ENCODE results near the gene BTNL2. TPM values are rescaled to one million over a fixed set of nuclear protein-coding genes. Genes with fewer than 3 reads are reported as not detected.
A peak's percentile ranks its signal among the peaks of the same experiment; 100 is the strongest.
"Not testable (repeated sequence)": the region's sequence is repeated elsewhere in the genome, so short reads cannot be mapped to it uniquely, and the experiment has no call there.

BTNL2 gene
- total RNA-seq, 1 experiment from 2014 or later = not detected

DNA sequence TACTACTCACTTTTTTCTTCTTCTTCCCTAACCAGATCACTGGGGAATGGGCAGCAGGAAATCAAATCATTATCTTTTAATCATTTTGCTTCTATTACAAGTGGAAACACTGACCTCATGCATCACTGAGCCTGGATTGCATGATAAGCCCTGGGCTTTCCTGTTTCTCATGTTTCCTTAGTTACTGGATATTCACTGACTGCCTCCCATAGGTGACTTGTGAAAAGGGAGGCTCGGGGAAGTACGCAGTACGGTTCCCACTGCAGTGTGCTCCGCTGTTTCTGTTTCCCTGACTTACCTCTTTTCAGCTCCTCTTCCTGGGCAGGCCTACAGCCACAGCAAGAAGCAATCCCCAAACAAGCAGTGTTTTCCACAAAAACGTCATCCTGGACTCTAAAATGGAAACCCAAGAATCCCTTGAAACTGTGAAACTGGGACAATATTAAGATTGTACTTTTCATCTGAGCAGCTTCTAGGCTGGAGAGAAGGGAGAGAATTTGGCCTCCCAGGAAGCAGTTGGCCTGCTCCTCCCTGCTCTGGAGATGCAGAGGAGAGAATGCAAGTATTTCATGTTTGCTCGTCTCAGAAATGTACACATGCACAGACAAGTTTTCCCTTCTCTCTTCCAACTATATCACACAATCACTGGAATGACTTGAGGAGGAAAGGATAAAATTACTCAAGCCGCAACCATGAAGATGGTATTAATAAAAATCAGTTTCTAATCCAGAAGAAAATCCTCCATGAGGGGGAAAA lies 13.1 kb downstream of the BTNL2 start:
- Histone ChIP-seq H3K4me3 (no peak overlapping the region), H3K36me3 (no peaks in the 10 kb centered on the region), H3K27me3 (no peaks in the 10 kb centered on the region), H3K9me3 (no peaks in the 10 kb centered on the region)
- DNase-seq = no peak

- Histone ChIP-seq H3K36me3 (no peaks in the 10 kb centered on the region), H3K4me3 (no peak overlapping the region), H3K27me3 (no peaks in the 10 kb centered on the region), H3K9me3 (no peaks in the 10 kb centered on the region)
- DNase-seq = no peak
Observed at GRCh38 chr6:32391505-32391904, 15.5 kb downstream of the BTNL2 start.

DNA sequence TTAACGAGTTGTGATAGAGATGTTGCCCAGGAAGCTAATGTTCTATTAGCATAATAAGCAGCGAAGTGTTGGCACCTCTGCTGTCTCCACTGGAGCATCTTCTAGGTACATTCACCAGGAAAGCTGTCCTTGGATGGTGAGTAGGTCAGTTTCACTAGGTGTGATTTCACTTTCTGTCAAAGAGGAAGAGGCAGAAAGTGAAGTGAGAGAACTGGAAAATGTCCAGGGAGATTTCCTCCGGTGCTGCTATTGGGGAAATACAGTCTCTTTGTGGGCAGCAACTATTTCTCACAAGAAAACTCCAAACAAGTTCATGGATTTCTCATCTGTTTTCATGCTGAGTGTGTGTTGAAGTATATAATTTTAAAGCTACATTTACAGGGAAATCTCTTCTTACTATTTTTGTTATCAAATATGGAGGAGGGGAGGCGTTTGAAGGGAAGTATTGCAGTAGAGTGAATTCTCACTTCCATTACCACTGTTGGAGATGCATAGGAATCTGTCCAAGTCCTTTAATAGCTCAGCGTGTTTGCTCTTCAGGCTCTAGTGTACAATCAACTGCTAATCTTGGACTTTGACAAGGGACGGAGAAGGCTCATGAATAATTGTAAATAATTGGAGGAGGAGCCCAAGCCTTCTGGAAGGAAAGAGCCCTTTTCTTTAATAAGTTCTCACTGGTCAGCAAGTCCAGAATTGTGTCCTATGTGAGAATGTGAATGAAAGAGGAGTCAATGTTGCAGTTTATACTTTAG lies 19.2 kb downstream of the BTNL2 start:
- DNase-seq = no peak
- Histone ChIP-seq H3K27me3 (no peaks in the 10 kb centered on the region; the same call in 1 of the 2 replicates), H3K36me3 (no peaks in the 10 kb centered on the region), H3K9me3 (no peaks in the 10 kb centered on the region), H3K4me3 (no peak overlapping the region)

- Histone ChIP-seq H3K9me3 (no peaks in the 10 kb centered on the region), H3K27me3 (no peaks in the 10 kb centered on the region; the same call in 1 of the 2 replicates), H3K4me3 (no peak overlapping the region), H3K36me3 (no peaks in the 10 kb centered on the region)
- no peak for DNase-seq
Observed at GRCh38 chr6:32386040-32386439, 20.9 kb downstream of the BTNL2 start.

DNA sequence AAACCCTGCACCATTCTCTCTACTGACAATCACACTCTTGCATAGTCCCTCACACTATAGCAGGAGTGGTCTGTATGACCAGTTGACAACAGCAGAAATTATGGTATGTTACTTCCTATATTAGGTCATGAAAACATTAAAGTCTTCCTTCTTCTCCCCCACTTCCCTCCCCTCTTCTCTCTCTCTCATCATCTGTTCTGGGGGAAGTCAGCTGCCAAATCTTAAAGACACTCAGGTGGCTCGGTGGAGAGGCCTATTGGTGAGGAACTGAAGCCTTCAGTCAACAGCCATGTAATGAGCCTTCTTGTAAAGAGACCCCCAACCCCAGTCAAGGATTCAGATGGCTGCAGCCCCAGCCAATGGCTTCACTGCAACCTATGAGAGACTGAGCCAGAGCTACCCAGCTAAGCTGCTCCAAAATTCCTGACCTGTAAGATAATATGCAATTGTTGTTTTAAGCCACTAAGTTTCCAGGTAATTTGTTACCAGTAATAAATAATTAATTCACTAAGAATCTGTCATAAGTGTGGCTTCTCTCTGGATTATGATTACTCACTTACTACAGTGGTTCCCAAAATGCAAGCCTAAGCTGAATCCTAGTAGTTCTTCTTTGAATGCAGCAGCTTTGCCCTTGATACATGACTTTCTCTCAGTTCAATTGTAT lies 24.1 kb downstream of the BTNL2 start:
- Histone ChIP-seq H3K9me3 (no peaks in the 10 kb centered on the region), H3K36me3 (no peaks in the 10 kb centered on the region), H3K27me3 (no peaks in the 10 kb centered on the region; the same call in 1 of the 2 replicates), H3K4me3 (no peak overlapping the region)
- DNase-seq = no peak

DNA sequence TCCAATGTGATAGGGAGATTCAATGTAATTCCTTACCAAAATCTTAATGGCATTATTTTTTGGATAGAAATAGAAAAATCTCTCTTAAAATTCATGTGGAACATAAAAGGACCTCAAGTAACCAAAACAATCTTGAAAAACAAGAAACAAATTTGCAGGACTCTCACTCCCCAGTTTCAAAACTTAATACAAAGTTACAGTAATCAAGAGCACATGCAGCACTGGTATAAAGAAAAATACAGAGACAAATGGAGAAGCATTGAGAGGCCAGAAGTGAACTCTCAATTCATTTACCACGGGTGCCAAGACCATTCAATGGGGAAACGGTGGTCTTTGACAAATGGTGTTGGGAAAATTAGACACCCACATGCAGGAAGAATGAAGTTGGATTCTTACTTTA lies 27.4 kb downstream of the BTNL2 start:
- no peaks in the 10 kb centered on the region for H3K36me3 ChIP-seq
- no peaks in the 10 kb centered on the region for H3K9me3 ChIP-seq
- H3K27me3 ChIP-seq = no peaks in the 10 kb centered on the region
- DNase-seq = no peak
- no peak overlapping the region for H3K4me3 ChIP-seq

- DNase-seq = no peak
- H3K36me3 ChIP-seq = no peaks in the 10 kb centered on the region
Observed at GRCh38 chr6:32375739-32376529, 31.0 kb downstream of the BTNL2 start.

DNA sequence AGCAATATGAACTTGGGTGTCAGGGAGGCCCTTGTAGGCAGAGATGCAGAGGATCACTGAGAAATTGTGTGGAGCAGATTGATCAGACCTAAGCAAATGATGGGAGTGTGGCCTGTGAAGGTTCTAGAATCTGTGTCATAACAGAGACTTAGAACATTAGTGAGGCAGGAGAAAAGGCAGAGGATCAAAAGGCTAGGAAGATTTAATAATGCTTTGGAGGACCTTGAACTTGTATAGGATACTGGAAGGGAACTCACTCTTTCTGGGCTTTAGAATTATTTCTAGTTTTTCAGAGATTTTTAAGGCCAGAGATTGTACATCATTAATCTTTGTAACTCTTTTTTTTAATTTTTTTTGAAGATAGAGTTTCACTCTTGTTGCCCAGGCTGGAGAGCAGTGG lies 35.2 kb downstream of the BTNL2 start, which contains the start of gene TSBP1:
Gene TSBP1 (minus strand): TSS at position 101 of the 400 bp plus-strand sequence. CDS start 197 bp downstream, outside the sequence.
- Histone ChIP-seq H3K27me3 (no peaks in the 10 kb centered on the region), H3K9me3 (no peaks in the 10 kb centered on the region)

More at GRCh38 chr6:32375739-32376529, 31.0 kb downstream of the BTNL2 start:
- H3K9me3 ChIP-seq = no peaks in the 10 kb centered on the region
- H3K4me3 ChIP-seq = no peak overlapping the region
- no peaks in the 10 kb centered on the region for H3K27me3 ChIP-seq

DNA sequence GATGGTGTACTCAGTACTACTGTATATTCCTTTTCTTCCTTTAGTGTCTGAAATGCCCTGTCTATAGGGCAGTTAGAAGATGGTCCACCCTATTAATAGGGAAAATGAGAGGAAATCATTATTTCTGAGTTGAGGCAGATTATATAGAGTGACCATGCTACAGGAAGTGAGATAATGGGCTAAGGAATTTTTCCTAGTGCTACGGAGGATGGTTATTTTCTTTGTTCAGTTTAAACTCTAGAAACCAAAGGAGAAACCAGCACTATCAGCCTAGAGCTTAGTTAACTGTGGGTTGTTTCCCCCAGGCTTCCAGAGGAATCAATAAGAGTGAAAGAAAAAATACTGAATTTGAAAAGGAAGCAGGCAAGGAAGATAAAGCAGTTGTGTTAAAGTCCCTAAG lies 35.8 kb downstream of the BTNL2 start:
- no peak for DNase-seq
- Histone ChIP-seq H3K4me3 (no peak overlapping the region), H3K36me3 (no peaks in the 10 kb centered on the region), H3K27me3 (no peaks in the 10 kb centered on the region), H3K9me3 (no peaks in the 10 kb centered on the region)

More for the DNA sequence above, 35.2 kb downstream of the BTNL2 start, which contains the start of gene TSBP1:
- no peak within 1 kb of the TSS for H3K4me3 ChIP-seq
- no peak for DNase-seq
- no peaks in the 10 kb centered on the region for H3K36me3 ChIP-seq

DNA sequence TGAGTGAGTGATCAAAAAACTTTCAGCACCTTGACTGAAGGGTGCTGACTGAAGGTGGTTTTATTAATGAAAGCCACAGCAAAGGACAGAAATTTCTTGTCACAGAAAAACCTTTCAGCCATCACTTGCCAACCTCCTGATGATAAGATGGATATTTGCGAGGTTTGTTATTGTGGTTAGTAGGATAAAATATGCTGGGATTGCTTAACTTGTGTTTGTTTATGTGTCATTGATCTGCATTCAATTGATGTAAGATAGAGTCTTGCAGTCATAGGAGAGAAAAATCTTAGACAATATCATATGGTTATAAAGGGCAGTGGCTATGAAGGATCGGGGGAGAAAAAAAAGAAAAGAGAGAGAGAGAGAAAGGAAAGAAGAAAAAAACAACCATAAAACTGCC lies 36.5 kb downstream of the BTNL2 start:
- Histone ChIP-seq H3K36me3 (no peaks in the 10 kb centered on the region), H3K9me3 (no peaks in the 10 kb centered on the region), H3K27me3 (no peaks in the 10 kb centered on the region), H3K4me3 (no peak overlapping the region)
- DNase-seq = no peak

DNA sequence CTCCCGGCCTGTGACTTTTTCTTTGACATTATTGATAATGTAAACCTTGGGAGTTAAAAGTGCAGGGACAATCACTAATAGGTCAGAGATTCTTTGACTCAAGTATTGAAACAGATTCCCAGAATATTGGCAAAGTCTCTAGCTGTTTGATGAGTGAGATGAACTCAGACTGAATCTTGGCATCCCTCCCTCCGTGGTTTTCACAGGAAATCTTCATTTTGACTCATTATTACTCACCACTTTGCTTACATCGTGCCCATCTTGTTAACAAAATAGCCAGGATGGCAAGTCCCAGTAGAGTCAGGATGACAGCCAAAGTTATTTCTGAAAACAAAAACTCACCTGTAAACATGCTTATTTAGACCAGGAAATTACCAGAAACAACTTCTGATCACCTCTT lies 37.3 kb downstream of the BTNL2 start:
- H3K4me3 ChIP-seq = no peak overlapping the region
- no peaks in the 10 kb centered on the region for H3K36me3 ChIP-seq
- H3K9me3 ChIP-seq = no peaks in the 10 kb centered on the region
- DNase-seq = peak; percentile 37
- no peaks in the 10 kb centered on the region for H3K27me3 ChIP-seq

- Histone ChIP-seq H3K27me3 (no peaks in the 10 kb centered on the region), H3K9me3 (no peaks in the 10 kb centered on the region), H3K36me3 (no peaks in the 10 kb centered on the region), H3K4me3 (no peak overlapping the region)
- no peak for DNase-seq
Observed at GRCh38 chr6:32367644-32368043, 39.3 kb downstream of the BTNL2 start.

DNA sequence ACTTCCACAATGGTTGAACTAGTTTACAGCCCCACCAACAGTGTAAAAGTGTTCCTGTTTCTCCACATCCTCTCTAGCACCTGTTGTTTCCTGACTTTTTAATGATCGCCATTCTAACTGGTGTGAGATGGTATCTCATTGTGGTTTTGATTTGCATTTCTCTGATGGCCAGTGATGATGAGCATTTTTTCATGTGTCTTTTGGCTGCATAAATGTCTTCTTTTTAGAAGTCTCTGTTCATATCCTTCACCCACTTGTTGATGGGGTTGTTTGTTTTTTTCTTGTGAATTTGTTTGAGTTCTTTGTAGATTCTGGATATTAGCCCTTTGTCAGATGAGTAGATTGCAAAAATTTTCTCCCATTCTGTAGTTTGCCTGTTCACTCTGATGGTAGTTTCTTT lies 47.8 kb downstream of the BTNL2 start:
- H3K36me3 ChIP-seq, H3K4me3 ChIP-seq, H3K27me3 ChIP-seq, DNase-seq, H3K9me3 ChIP-seq: not testable (repeated sequence)

DNA sequence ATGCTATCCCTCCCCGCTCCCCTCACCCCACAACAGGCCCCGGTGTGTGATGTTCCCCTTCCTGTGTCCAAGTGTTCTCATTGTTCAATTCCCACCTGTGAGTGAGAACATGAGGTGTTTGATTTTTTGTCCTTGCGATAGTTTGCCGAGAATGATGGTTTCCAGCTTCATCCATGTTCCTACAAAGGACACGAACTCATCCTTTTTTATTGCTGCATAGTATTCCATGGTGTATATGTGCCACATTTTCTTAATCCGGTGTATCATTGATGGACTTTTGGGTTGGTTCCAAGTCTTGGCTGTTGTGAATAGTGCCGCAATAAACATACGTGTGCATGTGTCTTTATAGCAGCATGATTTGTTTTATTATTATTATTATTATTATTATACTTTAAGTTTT lies 48.4 kb downstream of the BTNL2 start:
- H3K4me3 ChIP-seq, DNase-seq, H3K36me3 ChIP-seq, H3K27me3 ChIP-seq, H3K9me3 ChIP-seq: not testable (repeated sequence)

GRCh38 chr6:32355018-32355417 lies 52.0 kb downstream of the BTNL2 start:
- H3K9me3 ChIP-seq = no peaks in the 10 kb centered on the region
- H3K36me3 ChIP-seq = no peaks in the 10 kb centered on the region
- H3K4me3 ChIP-seq = no peak overlapping the region
- H3K27me3 ChIP-seq = no peaks in the 10 kb centered on the region
- no peak for DNase-seq

GRCh38 chr6:32353348-32353747 lies 53.6 kb downstream of the BTNL2 start:
- no peak for DNase-seq
- Histone ChIP-seq H3K27me3 (no peaks in the 10 kb centered on the region), H3K36me3 (no peaks in the 10 kb centered on the region), H3K4me3 (no peak overlapping the region), H3K9me3 (no peaks in the 10 kb centered on the region)
